HG02759 (cell line): ENCODE measurements around the gene TTC39B.
A peak's percentile ranks its signal among the peaks of the same experiment; 100 is the strongest.

Experiments
- ATAC-seq: cut with Tn5 transposase; IDR thresholded peaks from one replicate; pipeline ENCODE4 v1.9.1; 2021; ENCODE audit warnings: mild to moderate bottlenecking, moderate library complexity; ENCODE audit not compliant: unreplicated experiment

Gene TTC39B

GRCh38 chr9:15187589-15187988, 119.4 kb downstream of the TTC39B start:
- no peak for ATAC-seq

- no peak for ATAC-seq
These were observed 124.3 kb downstream of the TTC39B start for GRCh38 chr9:15182730-15183129.

- ATAC-seq: no peak
These were observed 124.9 kb downstream of the TTC39B start for GRCh38 chr9:15182101-15182551.

- ATAC-seq: peak; percentile 50
These were observed 126.9 kb downstream of the TTC39B start for GRCh38 chr9:15180124-15180523.

GRCh38 chr9:15178631-15179030, 128.4 kb downstream of the TTC39B start:
- no peak for ATAC-seq

GRCh38 chr9:15176836-15177235, 130.2 kb downstream of the TTC39B start:
- ATAC-seq: no peak

GRCh38 chr9:15163931-15164330, 143.1 kb downstream of the TTC39B start:
- no peak for ATAC-seq

GRCh38 chr9:15161753-15162152, 145.3 kb downstream of the TTC39B start:
- ATAC-seq: no peak

- no peak for ATAC-seq
These were observed 146.3 kb downstream of the TTC39B start for GRCh38 chr9:15160673-15161072.

GRCh38 chr9:15158064-15158463, 149.0 kb downstream of the TTC39B start:
- no peak for ATAC-seq

GRCh38 chr9:15157381-15157780, 149.6 kb downstream of the TTC39B start:
- no peak for ATAC-seq

- no peak for ATAC-seq
These were observed 150.8 kb downstream of the TTC39B start for GRCh38 chr9:15156241-15156640.

- no peak for ATAC-seq
These were observed 151.2 kb downstream of the TTC39B start for GRCh38 chr9:15155826-15156225.

- no peak for ATAC-seq
These were observed 151.7 kb downstream of the TTC39B start for GRCh38 chr9:15155323-15155722.

GRCh38 chr9:15154677-15155076, 152.3 kb downstream of the TTC39B start:
- no peak for ATAC-seq

- no peak for ATAC-seq
These were observed 153.1 kb downstream of the TTC39B start for GRCh38 chr9:15153961-15154360.

GRCh38 chr9:15150939-15151338, 156.1 kb downstream of the TTC39B start:
- ATAC-seq: no peak

- no peak for ATAC-seq
These were observed 157.6 kb downstream of the TTC39B start for GRCh38 chr9:15149450-15149849.

- ATAC-seq: no peak
These were observed 160.7 kb downstream of the TTC39B start for GRCh38 chr9:15146268-15146700.

GRCh38 chr9:15144622-15145061, 162.4 kb downstream of the TTC39B start:
- ATAC-seq: no peak

GRCh38 chr9:15142878-15143534, 164.0 kb downstream of the TTC39B start:
- ATAC-seq: peak; percentile 94

- no peak for ATAC-seq
These were observed 167.0 kb downstream of the TTC39B start for GRCh38 chr9:15140051-15140450.

GRCh38 chr9:15139469-15139868, 167.5 kb downstream of the TTC39B start:
- ATAC-seq: no peak
